Mesendoderm (in vitro differentiated cells): Measurements from ENCODE around the gene TMIGD3.

Experiments
- DNase-seq: peaks from one replicate; pipeline ENCODE4 v3.0.0; 2013
- H2AK5ac ChIP-seq: 2 replicates; pipeline ENCODE4 v1.6.1; 2013; ENCODE audit warnings: low read length, inconsistent platforms
- H2BK120ac ChIP-seq: 2 replicates; pipeline ENCODE4 v1.6.1; 2013; ENCODE audit warnings: low read depth, mild to moderate bottlenecking, low read length, moderate library complexity, mixed read lengths
- H2BK15ac ChIP-seq: replicated peaks from 2 replicates; pipeline ENCODE4 v1.6.1; 2013; ENCODE audit warnings: low read depth, mild to moderate bottlenecking, moderate library complexity
- H2BK5ac ChIP-seq: 2 replicates; pipeline ENCODE4 v1.6.1; 2013; ENCODE audit warnings: low read length, inconsistent platforms
- H3K18ac ChIP-seq: 2 replicates; pipeline ENCODE4 v1.6.1; 2013; ENCODE audit warnings: mild to moderate bottlenecking, low read length, mixed read lengths
- H3K23ac ChIP-seq: one replicate; pipeline ENCODE4 v1.6.1; 2013; ENCODE audit warnings: low read length
- H3K27ac ChIP-seq: 2 replicates; pipeline ENCODE4 v1.5.1; 2013; ENCODE audit warnings: low read depth, mild to moderate bottlenecking, inconsistent platforms, low read length, moderate library complexity
- H3K27me3 ChIP-seq: 2 replicates; pipeline ENCODE4 v1.6.1; 2013; ENCODE audit warnings: low read length, control low read depth, mild to moderate bottlenecking, inconsistent platforms; ENCODE audit not compliant: insufficient read depth, poor library complexity
- H3K36me3 ChIP-seq: 2 replicates; pipeline ENCODE4 v1.6.1; 2013; ENCODE audit warnings: low read length, inconsistent platforms; ENCODE audit not compliant: control insufficient read depth, insufficient read depth
- H3K4ac ChIP-seq: one replicate; pipeline ENCODE4 v1.6.1; 2013; ENCODE audit warnings: low read depth, mild to moderate bottlenecking, low read length, moderate library complexity
- H3K4me1 ChIP-seq: 2 replicates; pipeline ENCODE4 v1.6.1; 2013; ENCODE audit warnings: low read depth, low read length, inconsistent platforms; ENCODE audit not compliant: control insufficient read depth
- H3K4me2 ChIP-seq: 2 replicates; pipeline ENCODE4 v1.6.1; 2013; ENCODE audit warnings: low read length
- H3K4me3 ChIP-seq: 2 replicates; pipeline ENCODE4 v1.5.1; 2013; ENCODE audit warnings: mild to moderate bottlenecking, low read length
- H3K56ac ChIP-seq: one replicate; pipeline ENCODE4 v1.6.1; 2013; ENCODE audit warnings: low read length
- H3K79me1 ChIP-seq: 2 replicates; pipeline ENCODE4 v1.6.1; 2013; ENCODE audit warnings: low read length, inconsistent platforms
- H3K79me2 ChIP-seq: 2 replicates; pipeline ENCODE4 v1.6.1; 2013; ENCODE audit warnings: mild to moderate bottlenecking, low read length; ENCODE audit not compliant: control insufficient read depth, insufficient read depth
- H3K9ac ChIP-seq: 2 replicates; pipeline ENCODE4 v1.6.1; 2013; ENCODE audit warnings: low read length, inconsistent platforms
- H4K5ac ChIP-seq: one replicate; pipeline ENCODE4 v1.6.1; 2013; ENCODE audit warnings: low read length
- H4K8ac ChIP-seq: one replicate; pipeline ENCODE4 v1.6.1; 2013; ENCODE audit warnings: low read depth, mild to moderate bottlenecking, control low read depth, low read length, moderate library complexity
- WGBS: extraction: QIAGEN DNeasy Blood & Tissue Kit; methylation state at CpG from one replicate; pipeline ENCODE4 v1.1.7; 2013; ENCODE audit warnings: low lambda C conversion rate, missing lambda C conversion rate; ENCODE audit not compliant: insufficient coverage; ENCODE audit errors: extremely low coverage; 5-methylcytosine and 5-hydroxymethylcytosine counted together

TMIGD3 gene

DNA sequence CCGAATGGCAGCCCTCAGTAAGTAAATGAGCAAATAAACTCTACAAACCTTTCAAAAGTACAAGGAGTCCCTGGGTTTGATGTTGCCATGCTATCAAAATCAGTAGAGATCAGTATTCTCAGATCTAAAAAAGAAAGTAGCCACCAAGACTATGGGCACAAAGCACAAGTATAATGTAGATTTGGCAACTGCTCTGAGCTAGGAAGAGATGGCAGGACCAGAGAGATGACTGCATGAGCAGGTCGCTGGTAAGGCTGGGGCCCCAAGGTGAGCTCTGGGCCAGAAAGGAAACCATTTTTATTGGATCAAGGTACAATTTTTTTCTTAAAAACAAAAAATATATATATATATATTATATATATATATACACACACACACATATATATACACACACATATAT, 3.1 kb upstream of the TMIGD3 start:
- no peaks in the 10 kb centered on the region for H3K36me3 ChIP-seq
- H3K27me3 ChIP-seq = no peaks in the 10 kb centered on the region
- no peak overlapping the region for H3K4ac ChIP-seq
- H4K5ac ChIP-seq = no peak overlapping the region
- no peak overlapping the region for H2AK5ac ChIP-seq
- no peak overlapping the region for H3K4me3 ChIP-seq
- H3K56ac ChIP-seq = no peak overlapping the region
- no peak overlapping the region for H4K8ac ChIP-seq
- no peak overlapping the region for H3K23ac ChIP-seq
- no peak for DNase-seq
- H3K27ac ChIP-seq = no peak overlapping the region
- no peak overlapping the region for H3K4me2 ChIP-seq
- no peaks in the 10 kb centered on the region for H3K79me1 ChIP-seq
- H2BK15ac ChIP-seq = no peak overlapping the region
- no CpG with 5 or more reads among the region's 2 CpGs for WGBS
- H3K79me2 ChIP-seq = no peaks in the 10 kb centered on the region
- no peak overlapping the region for H3K18ac ChIP-seq
- no peak overlapping the region for H3K9ac ChIP-seq
- no peak overlapping the region for H2BK5ac ChIP-seq
- H2BK120ac ChIP-seq = no peak overlapping the region
- peaks cover 2% of the 10 kb centered on the region for H3K4me1 ChIP-seq

DNA sequence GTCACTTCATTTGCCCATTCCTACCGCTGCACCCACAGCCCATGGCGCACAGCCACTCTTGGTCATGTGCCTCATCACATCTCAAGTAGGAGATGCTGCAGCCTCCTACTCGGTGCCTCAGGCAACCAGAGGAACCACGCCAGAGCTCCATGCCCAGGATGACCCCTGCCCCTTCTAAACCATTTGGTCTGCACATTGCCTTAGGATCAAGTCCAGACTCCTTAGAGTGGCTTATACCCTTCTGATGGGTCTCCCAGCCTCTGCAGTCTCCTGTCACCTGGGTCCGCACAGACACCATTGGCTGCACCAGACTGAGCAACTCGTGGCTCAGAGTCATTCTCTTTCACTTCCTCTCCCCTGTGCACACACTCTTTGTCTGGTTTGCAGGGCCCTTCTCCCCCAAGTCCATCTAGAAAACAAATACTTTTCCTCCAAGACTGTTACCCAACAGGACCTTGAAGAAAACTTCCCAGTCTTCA, 2.2 kb upstream of the TMIGD3 start:
- Histone ChIP-seq H3K79me1 (no peaks in the 10 kb centered on the region), H4K5ac (no peak overlapping the region), H3K4me1 (peaks cover 2% of the 10 kb centered on the region), H3K36me3 (no peaks in the 10 kb centered on the region), H2BK15ac (no peak overlapping the region), H3K27me3 (no peaks in the 10 kb centered on the region), H2AK5ac (no peak overlapping the region), H3K27ac (no peak overlapping the region), H3K79me2 (no peaks in the 10 kb centered on the region), H3K18ac (no peak overlapping the region), H3K4me2 (no peak overlapping the region), H2BK5ac (no peak overlapping the region), H3K4ac (no peak overlapping the region), H4K8ac (no peak overlapping the region), H3K56ac (no peak overlapping the region), H3K4me3 (no peak overlapping the region), H3K23ac (no peak overlapping the region), H3K9ac (no peak overlapping the region), H2BK120ac (no peak overlapping the region)
- no peak for DNase-seq
- no CpG with 5 or more reads among the region's 6 CpGs for WGBS

DNA sequence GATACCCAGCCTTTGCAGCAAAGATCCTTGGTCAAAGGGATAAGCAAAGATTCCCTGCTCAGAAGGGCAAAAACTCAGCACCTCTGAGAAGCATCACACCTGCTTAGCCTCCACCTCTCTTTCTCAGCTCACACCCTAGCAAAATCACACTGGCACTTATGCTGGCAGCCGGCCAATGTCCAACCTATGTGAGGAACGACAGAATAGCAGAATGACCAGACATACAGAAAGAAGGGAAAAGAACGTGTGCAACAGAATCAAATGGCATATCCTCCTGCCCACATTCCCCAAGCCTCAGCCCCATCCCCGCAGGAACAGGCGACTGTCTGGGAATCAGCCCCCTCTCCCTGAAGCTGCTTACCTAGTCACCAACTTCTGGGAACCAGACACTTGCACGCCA, 664 bp upstream of the TMIGD3 start:
- Histone ChIP-seq H4K5ac (no peak overlapping the region), H2BK15ac (no peak overlapping the region), H2BK5ac (no peak overlapping the region), H3K23ac (no peak overlapping the region), H3K79me2 (no peaks in the 10 kb centered on the region), H3K4me2 (no peak overlapping the region), H3K27ac (no peak overlapping the region), H2BK120ac (no peak overlapping the region), H4K8ac (no peak overlapping the region), H3K4ac (no peak overlapping the region), H2AK5ac (no peak overlapping the region), H3K79me1 (no peaks in the 10 kb centered on the region), H3K4me3 (no peak overlapping the region), H3K4me1 (peaks cover 2% of the 10 kb centered on the region), H3K36me3 (no peaks in the 10 kb centered on the region), H3K9ac (no peak overlapping the region), H3K18ac (no peak overlapping the region), H3K56ac (no peak overlapping the region), H3K27me3 (no peaks in the 10 kb centered on the region)
- no peak for DNase-seq
- WGBS = no CpG with 5 or more reads among the region's 6 CpGs

DNA sequence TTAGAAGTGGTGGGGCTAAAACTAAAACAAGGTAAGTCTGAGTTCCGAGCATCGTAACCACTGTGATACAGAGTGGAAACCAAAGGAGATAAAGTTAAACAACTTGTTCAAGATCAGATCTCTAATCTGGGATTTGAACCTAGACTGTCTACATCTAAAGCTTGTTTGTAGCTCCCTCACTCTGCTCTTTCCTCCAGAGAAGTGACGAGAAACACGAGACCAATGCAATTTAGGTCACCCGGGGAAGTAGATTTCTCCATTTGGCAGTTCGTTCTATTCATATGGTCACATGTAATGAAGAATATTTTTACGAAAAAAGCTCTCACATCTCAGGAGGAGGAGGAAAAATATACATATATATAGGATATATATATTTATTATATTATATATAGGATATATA, 1.8 kb downstream of the TMIGD3 start:
- no peaks in the 10 kb centered on the region for H3K79me2 ChIP-seq
- H3K27ac ChIP-seq = no peak overlapping the region
- H3K18ac ChIP-seq = no peak overlapping the region
- H2BK120ac ChIP-seq = no peak overlapping the region
- H4K8ac ChIP-seq = no peak overlapping the region
- H3K4me1 ChIP-seq = no peaks in the 10 kb centered on the region
- no peak overlapping the region for H3K9ac ChIP-seq
- no peak overlapping the region for H3K4me3 ChIP-seq
- no CpG with 5 or more reads among the region's 7 CpGs for WGBS
- no peak overlapping the region for H3K56ac ChIP-seq
- no peak overlapping the region for H4K5ac ChIP-seq
- DNase-seq = no peak
- no peaks in the 10 kb centered on the region for H3K27me3 ChIP-seq
- no peaks in the 10 kb centered on the region for H3K79me1 ChIP-seq
- no peaks in the 10 kb centered on the region for H3K36me3 ChIP-seq
- H3K4me2 ChIP-seq = no peak overlapping the region
- no peak overlapping the region for H2BK15ac ChIP-seq
- H3K23ac ChIP-seq = no peak overlapping the region
- H2AK5ac ChIP-seq = no peak overlapping the region
- no peak overlapping the region for H2BK5ac ChIP-seq
- H3K4ac ChIP-seq = no peak overlapping the region

DNA sequence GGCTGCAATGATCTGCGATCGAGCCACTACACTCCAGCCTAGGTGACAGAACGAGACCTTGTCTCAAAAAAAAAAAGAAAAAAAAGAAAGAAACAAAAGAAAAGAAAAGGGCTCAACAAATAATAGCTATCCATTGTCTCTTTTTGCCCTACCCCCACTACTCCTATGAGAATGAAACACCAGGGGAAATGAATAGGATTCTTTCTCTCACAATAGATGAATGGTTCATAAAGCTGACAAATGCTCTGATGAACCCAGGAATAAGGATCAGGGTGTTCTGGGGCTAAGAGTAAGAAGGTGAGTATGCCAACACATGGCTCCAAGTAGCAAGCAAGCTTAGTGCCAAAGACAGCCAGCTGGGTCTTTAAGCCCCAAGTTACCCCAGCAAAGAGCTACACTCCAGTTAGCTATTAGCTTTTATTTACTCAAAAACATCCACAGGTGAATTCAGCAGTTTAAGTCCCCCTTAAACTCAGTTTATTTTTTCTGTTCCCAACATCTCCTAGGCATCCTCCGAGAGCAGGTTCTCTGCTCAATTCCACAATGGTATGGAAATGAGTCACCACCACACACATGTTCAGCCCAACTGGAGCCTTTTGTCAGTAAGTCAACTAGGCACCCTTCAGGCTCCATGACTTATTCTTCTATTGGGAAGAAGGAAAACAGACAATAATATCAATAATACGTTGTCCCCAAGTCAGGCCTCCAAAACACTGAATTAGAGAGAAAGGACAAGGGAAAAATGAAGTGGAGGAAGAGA, 4.2 kb downstream of the TMIGD3 start:
- Histone ChIP-seq H3K18ac (no peak overlapping the region), H3K27me3 (no peaks in the 10 kb centered on the region), H4K8ac (no peak overlapping the region), H3K79me2 (no peaks in the 10 kb centered on the region), H2BK15ac (no peak overlapping the region), H3K79me1 (no peaks in the 10 kb centered on the region), H3K56ac (no peak overlapping the region), H3K4me2 (no peak overlapping the region), H2BK120ac (no peak overlapping the region), H3K23ac (no peak overlapping the region), H3K4ac (no peak overlapping the region), H3K4me3 (no peak overlapping the region), H4K5ac (no peak overlapping the region), H2AK5ac (no peak overlapping the region), H3K9ac (no peak overlapping the region), H2BK5ac (no peak overlapping the region), H3K36me3 (no peaks in the 10 kb centered on the region), H3K27ac (no peak overlapping the region), H3K4me1 (no peaks in the 10 kb centered on the region)
- WGBS = no CpG with 5 or more reads among the region's 5 CpGs
- no peak for DNase-seq

DNA sequence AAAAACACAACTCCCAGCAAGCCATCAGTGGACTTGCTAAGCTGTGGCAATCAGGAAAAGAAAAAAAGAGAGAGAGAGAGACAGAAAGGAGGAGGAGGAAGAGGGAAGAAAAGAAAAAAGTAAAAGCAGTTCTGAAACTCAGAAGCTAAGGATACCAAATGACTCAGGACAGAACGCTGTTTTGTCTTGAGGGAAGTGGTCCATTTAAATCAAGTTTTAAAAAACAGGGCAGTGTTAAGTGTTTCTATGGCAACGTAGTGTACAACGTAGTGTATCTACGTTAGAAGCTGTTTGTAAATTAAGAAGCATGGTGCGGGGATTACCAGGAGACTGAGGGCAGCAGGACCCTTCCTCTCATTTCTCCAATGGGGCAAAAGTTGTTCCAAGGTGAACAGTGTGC, 5.8 kb downstream of the TMIGD3 start:
- Histone ChIP-seq H3K4me2 (no peak overlapping the region), H3K27ac (no peak overlapping the region), H3K4me1 (no peaks in the 10 kb centered on the region), H3K79me1 (no peaks in the 10 kb centered on the region), H2AK5ac (no peak overlapping the region), H3K23ac (no peak overlapping the region), H3K4ac (no peak overlapping the region), H3K79me2 (no peaks in the 10 kb centered on the region), H3K27me3 (no peaks in the 10 kb centered on the region), H4K8ac (no peak overlapping the region), H2BK5ac (no peak overlapping the region), H3K9ac (no peak overlapping the region), H3K36me3 (no peaks in the 10 kb centered on the region), H3K18ac (no peak overlapping the region), H3K56ac (no peak overlapping the region), H2BK120ac (no peak overlapping the region), H2BK15ac (no peak overlapping the region), H4K5ac (no peak overlapping the region), H3K4me3 (no peak overlapping the region)
- WGBS = no CpG with 5 or more reads among the region's 5 CpGs
- DNase-seq = no peak
